Caco-2 (cell line): ENCODE data around the gene MYRF. TPM values are rescaled to one million over a fixed set of nuclear protein-coding genes. Genes with fewer than 3 reads are reported as not detected.
A peak's percentile ranks its signal among the peaks of the same experiment; 100 is the strongest.

Experiments used
- BruUV-seq: library from RNA; stranded (reverse); fragments of 400-500 nt; replicated peaks from 2 replicates; lab custom pipeline; 2021; lab: Mats Ljungman, UMichigan
- CTCF ChIA-PET: fragments of 300-600 bp; sonication (Branson Sonifier 250); formaldehyde crosslinking; loops from one replicate; lab custom pipeline; 2022; ENCODE audit warnings: antibody characterized with exemption; lab: Charles Lee
- POLR2A ChIA-PET: fragments of 300-600 bp; sonication (Branson Sonifier 250); formaldehyde crosslinking; loops from one replicate; lab custom pipeline; 2022; ENCODE audit warnings: antibody characterized with exemption; lab: Charles Lee
- DNase-seq, 2 experiments: peaks; one replicate each; pipeline versions ENCODE4 v3.0.0 to v3.0.0-alpha.2; 2020 to 2022
- H3K27me3 ChIP-seq: replicated peaks from 2 replicates; pipeline ENCODE4 v1.6.0; 2011; ENCODE audit warnings: low read length; ENCODE audit not compliant: control insufficient read depth, insufficient read depth
- H3K36me3 ChIP-seq: 2 replicates; pipeline ENCODE4 v1.5.1; 2011; ENCODE audit warnings: low read length; ENCODE audit not compliant: control insufficient read depth, insufficient read depth
- H3K4me1 ChIP-seq: fragments of 250-450 bp; sonication (Bioruptor Pico); 2 replicates; pipeline ENCODE4 v1.5.1; 2020; ENCODE audit warnings: mild to moderate bottlenecking
- H3K4me3 ChIP-seq: 2 replicates; pipeline ENCODE4 v1.5.1; 2011; ENCODE audit warnings: low read depth, mild to moderate bottlenecking, control low read depth, low read length
- H3K9me3 ChIP-seq: fragments of 250-450 bp; sonication (Bioruptor Pico); 2 replicates; pipeline ENCODE4 v1.5.1; 2020; ENCODE audit warnings: mild to moderate bottlenecking, moderate library complexity
- H3K27ac Mint-ChIP-seq: one replicate; pipeline ENCODE4 v1.8.0; 2022; ENCODE audit warnings: mixed read lengths; ENCODE audit not compliant: unreplicated experiment
- H3K27me3 Mint-ChIP-seq: one replicate; pipeline ENCODE4 v1.8.0; 2022; ENCODE audit warnings: mixed read lengths; ENCODE audit not compliant: insufficient read depth, unreplicated experiment
- H3K36me3 Mint-ChIP-seq: one replicate; pipeline ENCODE4 v1.8.0; 2022; ENCODE audit warnings: mild to moderate bottlenecking, mixed read lengths; ENCODE audit not compliant: insufficient read depth, unreplicated experiment
- H3K4me1 Mint-ChIP-seq: one replicate; pipeline ENCODE4 v1.8.0; 2022; ENCODE audit warnings: low read depth, mixed read lengths; ENCODE audit not compliant: unreplicated experiment
- H3K4me3 Mint-ChIP-seq: one replicate; pipeline ENCODE4 v1.8.0; 2022; ENCODE audit warnings: mild to moderate bottlenecking, moderate library complexity, mixed read lengths; ENCODE audit not compliant: unreplicated experiment
- H3K9me3 Mint-ChIP-seq: one replicate; pipeline ENCODE4 v1.8.0; 2022; ENCODE audit warnings: mixed read lengths; ENCODE audit not compliant: unreplicated experiment
- intact Hi-C: fragments of 100-400 bp; cut with micrococcal nuclease; formaldehyde crosslinking; loops from one replicate; pipeline ENCODE4 v1.10.0; 2022; ENCODE audit not compliant: unreplicated experiment
- total RNA-seq: library from RNA; stranded (reverse); gene quantifications from 2 replicates; pipeline ENCODE4 v1.2.3, GENCODE V29; 2022
- TF ChIP-seq, protein P1 (sequence below), 2 experiments: fragments of 200-600 bp in 1 of 2; IDR thresholded peaks; 1 replicate in 1 of 2; 2 replicates in 1 of 2; pipeline versions ENCODE4 v1.5.1 to v1.8.0; 2011 to 2022; ENCODE audit warnings: antibody characterized with exemption in 1 of 2, control low read depth in 1 of 2, inconsistent platforms in 1 of 2, low read depth in 1 of 2, low read length in 1 of 2, mild to moderate bottlenecking in 1 of 2, moderate library complexity in 1 of 2; ENCODE audit not compliant: insufficient read depth in 1 of 2, severe bottlenecking in 1 of 2, unreplicated experiment in 1 of 2

MYRF gene
- total RNA-seq, 1 experiment from 2014 or later, result 169 TPM

DNA sequence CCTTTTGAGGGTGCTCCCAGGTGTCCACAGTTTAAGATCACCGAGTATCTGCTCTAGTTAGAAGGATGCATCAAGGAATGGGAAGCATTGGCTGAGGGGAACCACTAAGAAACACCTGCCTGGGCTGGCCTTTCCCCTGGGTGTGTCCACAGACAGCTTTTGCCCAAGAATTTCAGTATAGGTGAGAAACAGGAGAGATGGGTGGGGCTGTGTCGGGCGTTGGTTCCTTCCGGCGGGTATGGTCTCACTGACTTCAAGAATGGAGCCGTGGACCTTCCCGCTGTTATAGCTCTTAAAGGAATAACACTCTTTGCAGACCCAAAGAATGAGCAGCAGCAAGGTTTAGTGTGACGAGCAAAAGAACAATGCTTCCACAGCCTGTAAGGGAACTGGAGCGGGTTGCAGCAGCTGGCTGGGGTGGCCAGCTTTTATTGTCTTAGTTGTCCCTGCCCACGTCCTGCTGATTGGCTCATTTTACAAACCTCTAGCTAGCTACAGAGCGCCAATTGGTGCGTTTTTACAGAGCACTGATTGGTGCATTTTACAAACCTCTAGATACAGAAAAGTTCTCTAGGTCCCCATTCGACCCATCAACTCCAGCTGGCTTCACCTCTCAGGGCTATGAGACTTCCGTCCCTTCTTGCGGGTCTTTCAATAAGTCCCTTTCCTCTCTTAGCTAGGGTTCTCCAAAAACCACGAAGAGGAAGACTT is 62.0 kb downstream of the MYRF start:
- Mint-ChIP-seq H3K4me3 (peak overlapping the region; percentile 81), H3K9me3 (no peaks in the 10 kb centered on the region), H3K4me1 (peaks cover 18% of the 10 kb centered on the region), H3K36me3 (peaks cover 74% of the 10 kb centered on the region), H3K27ac (peak overlapping the region; percentile 90), H3K27me3 (no peaks in the 10 kb centered on the region)
- Histone ChIP-seq H3K27me3 (no peaks in the 10 kb centered on the region), H3K4me1 (peaks cover 16% of the 10 kb centered on the region), H3K36me3 (peaks cover 9% of the 10 kb centered on the region), H3K9me3 (no peaks in the 10 kb centered on the region), H3K4me3 (peak overlapping the region; percentile 19)
- TF ChIP-seq, protein P1, sequence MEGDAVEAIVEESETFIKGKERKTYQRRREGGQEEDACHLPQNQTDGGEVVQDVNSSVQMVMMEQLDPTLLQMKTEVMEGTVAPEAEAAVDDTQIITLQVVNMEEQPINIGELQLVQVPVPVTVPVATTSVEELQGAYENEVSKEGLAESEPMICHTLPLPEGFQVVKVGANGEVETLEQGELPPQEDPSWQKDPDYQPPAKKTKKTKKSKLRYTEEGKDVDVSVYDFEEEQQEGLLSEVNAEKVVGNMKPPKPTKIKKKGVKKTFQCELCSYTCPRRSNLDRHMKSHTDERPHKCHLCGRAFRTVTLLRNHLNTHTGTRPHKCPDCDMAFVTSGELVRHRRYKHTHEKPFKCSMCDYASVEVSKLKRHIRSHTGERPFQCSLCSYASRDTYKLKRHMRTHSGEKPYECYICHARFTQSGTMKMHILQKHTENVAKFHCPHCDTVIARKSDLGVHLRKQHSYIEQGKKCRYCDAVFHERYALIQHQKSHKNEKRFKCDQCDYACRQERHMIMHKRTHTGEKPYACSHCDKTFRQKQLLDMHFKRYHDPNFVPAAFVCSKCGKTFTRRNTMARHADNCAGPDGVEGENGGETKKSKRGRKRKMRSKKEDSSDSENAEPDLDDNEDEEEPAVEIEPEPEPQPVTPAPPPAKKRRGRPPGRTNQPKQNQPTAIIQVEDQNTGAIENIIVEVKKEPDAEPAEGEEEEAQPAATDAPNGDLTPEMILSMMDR (IDR thresholded peaks at IDR 0.05; ENCODE audit: insufficient read depth in 1 of 2, low read depth in 1 of 2, low read length in 1 of 2, severe bottlenecking in 1 of 2, unreplicated experiment in 1 of 2), result no peak
- peak; percentile 46 to 57 for DNase-seq
- CTCF ChIA-PET, result interaction anchor here (0.6 to 4.6 kb wide), 19 partner anchors 14 to 672 kb away, joined by 3 to 57 read pairs (median 8); partner anchors contain the start of genes FADS2 and FEN1
- BruUV-seq, result TSS peak; percentile 26
- POLR2A ChIA-PET, result interaction anchor here (0.6 to 3.8 kb wide), 18 partner anchors 8 to 309 kb away, joined by 3 to 60 read pairs (median 6); partner anchors contain the start of genes FADS2, FEN1, FTH1 and INCENP
- intact Hi-C loops, result no loop called here

DNA sequence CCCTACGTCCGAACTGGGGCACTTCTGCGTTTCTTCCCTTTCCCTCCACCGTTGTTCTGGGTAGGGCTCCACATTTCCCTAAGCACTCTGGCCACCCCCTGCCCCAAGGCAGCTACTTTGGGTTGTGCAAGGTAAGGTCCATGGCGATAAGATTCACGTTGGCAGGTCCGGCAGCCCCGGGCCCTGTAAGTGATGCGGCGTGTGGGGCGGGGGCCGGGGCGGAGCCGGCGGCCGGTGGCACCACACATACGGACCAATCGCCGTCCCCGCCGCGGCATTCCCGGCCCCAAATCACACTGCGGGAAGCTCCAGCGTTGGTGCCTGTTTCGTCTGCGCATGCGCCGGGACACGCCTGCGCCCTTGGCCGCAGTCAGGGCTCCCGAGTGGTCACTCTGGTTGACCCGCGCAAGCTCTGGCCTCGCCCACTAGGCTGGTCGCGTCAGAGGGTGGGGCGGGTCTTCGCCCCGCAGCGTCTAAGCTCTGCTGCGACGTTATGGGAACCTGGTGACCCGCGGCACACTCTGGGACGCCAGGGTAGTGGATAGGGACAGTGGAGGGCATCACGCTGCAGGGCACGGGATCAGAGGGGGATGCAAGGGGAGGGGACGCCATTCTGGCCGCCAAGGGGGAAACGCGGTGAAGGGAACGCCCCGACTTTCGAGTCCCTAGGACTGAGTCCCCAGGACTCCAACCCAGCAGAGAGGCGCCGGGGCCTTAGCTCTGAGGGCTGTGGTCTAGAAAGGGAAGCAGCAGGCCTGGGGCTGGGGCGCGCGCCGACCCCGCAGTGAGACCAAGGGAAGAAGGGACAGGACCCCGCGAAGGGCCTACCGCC is 62.7 kb downstream of the MYRF start:
- Mint-ChIP-seq H3K36me3 (peaks cover 67% of the 10 kb centered on the region), H3K27ac (peak overlapping the region; percentile 90), H3K4me1 (peaks cover 18% of the 10 kb centered on the region), H3K4me3 (peak overlapping the region; percentile 81), H3K27me3 (no peaks in the 10 kb centered on the region), H3K9me3 (no peaks in the 10 kb centered on the region)
- no peaks in the 10 kb centered on the region for H3K27me3 ChIP-seq
- DNase-seq, result peak; percentile 99
- ChIA-PET CTCF (interaction anchor here (0.6 to 4.6 kb wide), 20 partner anchors 13 to 671 kb away, joined by 3 to 57 read pairs (median 8); partner anchors contain the start of genes FADS2 and FEN1), POLR2A (interaction anchor here (0.7 to 3.8 kb wide), 19 partner anchors 8 to 308 kb away, joined by 3 to 60 read pairs (median 5); partner anchors contain the start of genes FADS2, FEN1, FTH1 and INCENP)
- TF ChIP-seq, protein P1 (IDR thresholded peaks at IDR 0.05; ENCODE audit: insufficient read depth in 1 of 2, low read depth in 1 of 2, low read length in 1 of 2, severe bottlenecking in 1 of 2, unreplicated experiment in 1 of 2), result no peak
- H3K36me3 ChIP-seq, result peaks cover 9% of the 10 kb centered on the region
- H3K9me3 ChIP-seq, result no peaks in the 10 kb centered on the region
- peak overlapping the region; percentile 85 for H3K4me3 ChIP-seq
- H3K4me1 ChIP-seq, result peaks cover 16% of the 10 kb centered on the region
- intact Hi-C loops, result loop anchor here (1.0 to 5.0 kb wide), 3 partner anchors 18 to 152 kb away; partner anchors contain the start of gene FTH1
- BruUV-seq, result TSS peak; percentile 68
